Measurements from ENCODE around the gene PI16. TPM values are rescaled to one million over a fixed set of nuclear protein-coding genes. Genes with fewer than 3 reads are reported as not detected.

The PI16 gene
- total and polyA plus RNA-seq, 2 donors = 67.1 to 107 TPM

DNA sequence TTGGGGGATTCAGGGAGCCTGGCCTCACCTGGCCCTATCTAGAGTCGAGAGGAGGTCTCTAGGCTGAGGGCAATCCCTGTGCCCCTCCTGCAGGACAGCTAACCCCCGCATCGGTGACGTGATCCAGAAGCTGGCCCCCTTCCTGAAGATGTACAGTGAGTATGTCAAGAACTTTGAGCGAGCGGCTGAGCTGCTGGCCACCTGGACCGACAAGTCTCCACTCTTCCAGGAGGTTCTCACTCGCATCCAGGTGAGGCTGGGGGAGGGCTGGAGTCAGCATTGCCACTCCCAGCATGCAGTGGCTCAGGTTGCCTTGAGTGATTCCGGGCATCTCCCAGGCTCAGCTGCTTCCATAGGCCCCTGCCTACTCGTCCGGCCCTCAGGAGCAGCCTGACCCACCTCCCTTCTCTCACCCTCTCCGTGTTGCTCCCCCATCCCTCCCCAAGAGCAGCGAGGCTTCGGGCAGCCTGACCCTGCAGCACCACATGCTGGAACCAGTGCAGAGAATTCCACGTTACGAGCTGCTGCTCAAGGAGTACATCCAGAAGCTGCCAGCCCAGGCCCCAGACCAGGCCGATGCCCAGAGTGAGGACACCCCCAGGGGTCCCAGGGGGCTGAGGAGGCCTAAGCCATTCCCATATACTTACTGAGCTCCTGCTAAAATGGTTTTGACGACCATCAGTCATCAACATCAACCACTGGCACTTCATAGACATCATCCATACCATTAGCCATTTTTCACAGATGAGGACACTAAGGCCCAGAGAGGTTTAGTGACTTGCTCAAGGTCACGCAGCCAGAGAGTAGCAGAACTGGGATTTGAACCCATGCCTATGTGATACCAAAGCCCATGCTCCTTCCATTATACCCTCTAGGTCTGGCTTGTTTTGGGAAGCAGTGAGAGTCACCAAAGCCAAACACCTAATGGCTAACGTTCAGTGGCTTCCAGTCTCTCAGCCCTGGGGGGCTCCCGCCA is 59.3 kb downstream of the PI16 start:
- peaks cover 2% of the 10 kb centered on the region for H3K36me3 ChIP-seq (ENCODE audit: insufficient read depth)
- H3K27ac ChIP-seq (ENCODE audit: low read depth) = no peak overlapping the region
- 81% methylated on average over 21 of the region's 21 CpGs for WGBS
- no peak overlapping the region for H3K4me3 ChIP-seq (ENCODE audit: low read depth, low read length)
- H3K4me1 ChIP-seq (ENCODE audit: insufficient read depth) = no peaks in the 10 kb centered on the region
- DNase-seq (ENCODE audit: extremely low spot score) = no peak

Other genes with a start within 250 kb of the PI16 start
- gene CPNE5, start 115.3 kb upstream of the PI16 start, total RNA-seq = 4.5 TPM
- gene CPNE5, start 115.3 kb upstream of the PI16 start, polyA plus RNA-seq = 3.3 TPM
- gene PPIL1, start 79.9 kb upstream of the PI16 start, total RNA-seq = 29.3 TPM
- 17.7 TPM for gene PPIL1, start 79.9 kb upstream of the PI16 start, polyA plus RNA-seq
- gene C6orf89, start 68.8 kb upstream of the PI16 start, total RNA-seq = 41.3 TPM
- 42.2 TPM for gene C6orf89, start 68.8 kb upstream of the PI16 start, polyA plus RNA-seq
- 106 TPM for gene MTCH1, start 31.5 kb downstream of the PI16 start, total RNA-seq
- 184 TPM for gene MTCH1, start 31.5 kb downstream of the PI16 start, polyA plus RNA-seq
- gene FGD2, start 50.9 kb downstream of the PI16 start, total RNA-seq = 12.8 TPM
- gene FGD2, start 50.9 kb downstream of the PI16 start, polyA plus RNA-seq = 10.5 TPM
- 25.7 TPM for gene PIM1, start 215.4 kb downstream of the PI16 start, total RNA-seq
- 55.8 TPM for gene PIM1, start 215.4 kb downstream of the PI16 start, polyA plus RNA-seq

All from urinary bladder (tissue), 4 donors.